Measurements from ENCODE around the gene ZCCHC18. TPM values are rescaled to one million over a fixed set of nuclear protein-coding genes. Genes with fewer than 3 reads are reported as not detected.
"Not testable (repeated sequence)": the region's sequence is repeated elsewhere in the genome, so short reads cannot be mapped to it uniquely, and the experiment has no call there.

Gene ZCCHC18
- total RNA-seq (4.3 TPM), polyA plus RNA-seq (1 to 10 TPM; 1.9 to 4.6 (median 4.2) TPM)

DNA sequence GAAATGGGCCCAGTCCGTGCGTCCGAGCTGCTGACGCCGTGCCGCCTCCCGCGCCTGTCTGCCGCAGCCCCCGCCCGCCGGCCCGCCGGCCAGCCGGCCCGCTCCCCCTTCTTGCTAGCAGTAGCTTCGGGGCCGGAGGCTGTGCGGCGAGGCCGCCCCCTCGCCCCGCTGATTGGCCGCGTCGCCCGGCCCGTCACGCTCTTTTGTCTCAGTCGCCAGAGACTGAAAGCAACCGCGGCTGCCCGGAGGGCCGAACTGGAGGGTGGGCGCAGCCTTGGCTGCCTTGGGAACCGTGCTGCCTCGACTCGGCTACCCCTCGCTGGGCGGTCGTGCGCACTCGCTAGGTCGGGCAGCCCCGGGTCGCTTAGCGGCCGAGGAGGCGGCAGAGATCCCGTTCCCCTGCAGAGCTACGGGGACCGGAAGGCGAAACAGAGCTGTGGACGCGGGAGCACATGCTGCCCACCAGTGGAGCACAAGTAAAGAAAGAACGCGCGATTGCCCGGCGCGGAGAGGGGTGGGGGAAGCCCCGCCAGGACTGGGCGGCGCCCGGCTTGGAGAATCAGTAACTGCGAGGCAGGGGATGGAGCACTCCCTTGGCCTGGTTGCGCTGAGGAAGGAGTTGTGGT, at the start of gene ZCCHC18:
Gene ZCCHC18 (plus strand): TSS at position 198 of the 626 bp plus-strand sequence. CDS start 1,589 bp downstream, outside the sequence.
- Mint-ChIP-seq H3K4me1 (peaks cover 11 to 70% (median 35%) of the 10 kb centered on the region in 4 donors), H3K27ac (peak within 1 kb of the TSS; percentile 80 to 90 (median 82)), H3K4me3 (peak within 1 kb of the TSS; percentile 90 to 95 (median 91)), H3K36me3 (no peaks in the 10 kb centered on the region), H3K27me3 (no peaks in the 10 kb centered on the region), H3K9me3 (no peaks in the 10 kb centered on the region)
- peak; percentile 33 to 49 (median 41) for DNase-seq
- H3K4me1 ChIP-seq (ENCODE audit: control insufficient read depth, insufficient read depth, low read length, poor library complexity, severe bottlenecking) = peaks cover 41% of the 10 kb centered on the region
- no peaks in the 10 kb centered on the region for H3K9me3 ChIP-seq (ENCODE audit: control insufficient read depth in 2 of 2, low read length in 2 of 2)
- peak within 1 kb of the TSS; percentile 78 for H3K27ac ChIP-seq (ENCODE audit: insufficient read depth, low read length, poor library complexity, severe bottlenecking)
- ATAC-seq (ENCODE audit: low read depth in 2 of 2) = peak; percentile 37 to 44
- no peaks in the 10 kb centered on the region for H3K27me3 ChIP-seq (ENCODE audit: control insufficient read depth, insufficient read depth, low read length)
- H3K4me3 ChIP-seq (ENCODE audit: low read depth, low read length) = peak within 1 kb of the TSS; percentile 65
- no peaks in the 10 kb centered on the region for H3K36me3 ChIP-seq (ENCODE audit: control insufficient read depth, insufficient read depth, low read length)

GRCh38 chrX:104062636-104063035, 49.7 kb upstream of the ZCCHC18 start:
- ATAC-seq (ENCODE audit: low read depth in 2 of 2); H3K9me3 Mint-ChIP-seq: not testable (repeated sequence)

DNA sequence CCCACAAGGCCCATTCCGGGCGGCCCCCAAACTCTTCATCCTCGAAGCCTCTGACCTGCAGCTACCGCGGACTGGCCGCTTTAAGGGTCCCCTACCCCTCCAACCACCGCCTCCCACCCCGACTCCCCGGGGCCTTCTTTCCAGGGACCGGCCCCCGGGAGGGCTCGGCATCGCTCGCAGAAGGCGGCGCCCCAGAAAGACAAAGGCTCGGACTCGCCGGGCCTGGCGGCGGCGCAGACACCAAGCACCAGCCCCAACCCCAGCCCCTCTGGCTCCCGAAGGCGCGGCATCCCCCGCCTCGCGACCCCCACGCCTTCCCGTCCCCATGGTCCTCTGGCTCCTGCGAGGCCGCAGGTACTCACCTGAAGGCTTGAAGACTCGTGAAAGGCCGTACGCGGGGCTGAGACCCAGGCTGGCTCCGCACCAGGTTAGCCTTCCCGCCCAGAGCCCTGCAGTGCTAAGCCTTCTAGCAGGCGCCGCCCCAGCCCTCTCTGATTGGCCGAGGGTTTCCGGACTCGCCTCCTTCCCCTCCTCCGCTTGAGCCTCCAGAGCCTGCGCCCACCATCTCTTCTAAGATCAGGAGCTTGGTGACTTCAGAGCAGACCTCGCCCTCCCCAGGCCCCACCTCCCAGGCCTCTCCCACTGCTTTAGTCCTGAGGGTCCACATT, 36.4 kb upstream of the ZCCHC18 start, which contains the start of gene TMSB15C:
Gene TMSB15C (minus strand): TSS at position 459 of the 668 bp plus-strand sequence.
- H3K9me3 ChIP-seq (ENCODE audit: control insufficient read depth in 2 of 2, low read length in 2 of 2); H3K27me3 Mint-ChIP-seq; H3K4me3 ChIP-seq (ENCODE audit: low read depth, low read length); H3K27ac ChIP-seq (ENCODE audit: insufficient read depth, low read length, poor library complexity, severe bottlenecking); H3K36me3 ChIP-seq (ENCODE audit: control insufficient read depth, insufficient read depth, low read length); H3K4me3 Mint-ChIP-seq; H3K36me3 Mint-ChIP-seq; H3K4me1 Mint-ChIP-seq; H3K27me3 ChIP-seq (ENCODE audit: control insufficient read depth, insufficient read depth, low read length); H3K4me1 ChIP-seq (ENCODE audit: control insufficient read depth, insufficient read depth, low read length, poor library complexity, severe bottlenecking); DNase-seq; H3K27ac Mint-ChIP-seq; H3K9me3 Mint-ChIP-seq: not testable (repeated sequence)
- ATAC-seq (ENCODE audit: low read depth in 2 of 2) = peak; percentile 95 to 99

More at GRCh38 chrX:104062636-104063035, 49.7 kb upstream of the ZCCHC18 start:
- H3K27me3 ChIP-seq (ENCODE audit: control insufficient read depth, insufficient read depth, low read length); H3K27me3 Mint-ChIP-seq; H3K4me1 Mint-ChIP-seq; H3K9me3 ChIP-seq (ENCODE audit: control insufficient read depth in 2 of 2, low read length in 2 of 2); H3K27ac Mint-ChIP-seq; H3K4me3 Mint-ChIP-seq; H3K27ac ChIP-seq (ENCODE audit: insufficient read depth, low read length, poor library complexity, severe bottlenecking); DNase-seq; H3K4me1 ChIP-seq (ENCODE audit: control insufficient read depth, insufficient read depth, low read length, poor library complexity, severe bottlenecking); H3K36me3 ChIP-seq (ENCODE audit: control insufficient read depth, insufficient read depth, low read length); H3K4me3 ChIP-seq (ENCODE audit: low read depth, low read length); H3K36me3 Mint-ChIP-seq: not testable (repeated sequence)

DNA sequence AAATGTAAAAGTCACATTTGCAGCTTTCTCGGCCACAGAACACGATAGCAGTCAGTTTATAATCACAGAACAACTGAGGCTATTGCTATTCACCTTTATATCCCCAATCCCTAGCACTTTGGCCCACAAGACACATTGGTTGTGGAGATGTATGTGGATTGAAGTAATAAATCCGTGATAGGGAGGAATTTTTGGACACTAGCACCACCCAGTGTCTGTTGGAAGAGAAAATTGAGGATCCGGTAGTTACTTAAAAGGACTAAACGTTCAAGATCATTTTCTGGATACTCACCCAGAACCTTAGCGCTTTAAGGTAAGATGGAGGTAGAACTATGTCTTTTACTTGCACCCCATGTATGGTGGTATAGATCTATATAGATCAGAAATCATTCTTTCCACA, 34.5 kb upstream of the ZCCHC18 start:
- not testable (repeated sequence) for H3K4me1 Mint-ChIP-seq; H3K4me3 Mint-ChIP-seq; H3K36me3 Mint-ChIP-seq; H3K36me3 ChIP-seq (ENCODE audit: control insufficient read depth, insufficient read depth, low read length); H3K27me3 Mint-ChIP-seq; H3K4me3 ChIP-seq (ENCODE audit: low read depth, low read length); H3K9me3 ChIP-seq (ENCODE audit: control insufficient read depth in 2 of 2, low read length in 2 of 2); H3K27ac ChIP-seq (ENCODE audit: insufficient read depth, low read length, poor library complexity, severe bottlenecking); H3K27ac Mint-ChIP-seq; H3K9me3 Mint-ChIP-seq; H3K4me1 ChIP-seq (ENCODE audit: control insufficient read depth, insufficient read depth, low read length, poor library complexity, severe bottlenecking); ATAC-seq (ENCODE audit: low read depth in 2 of 2); H3K27me3 ChIP-seq (ENCODE audit: control insufficient read depth, insufficient read depth, low read length); DNase-seq

GRCh38 chrX:104084063-104084462, 28.3 kb upstream of the ZCCHC18 start:
- H3K27me3 Mint-ChIP-seq = no peaks in the 10 kb centered on the region
- H3K27ac ChIP-seq (ENCODE audit: insufficient read depth, low read length, poor library complexity, severe bottlenecking) = no peak overlapping the region
- H3K27me3 ChIP-seq (ENCODE audit: control insufficient read depth, insufficient read depth, low read length) = no peaks in the 10 kb centered on the region

DNA sequence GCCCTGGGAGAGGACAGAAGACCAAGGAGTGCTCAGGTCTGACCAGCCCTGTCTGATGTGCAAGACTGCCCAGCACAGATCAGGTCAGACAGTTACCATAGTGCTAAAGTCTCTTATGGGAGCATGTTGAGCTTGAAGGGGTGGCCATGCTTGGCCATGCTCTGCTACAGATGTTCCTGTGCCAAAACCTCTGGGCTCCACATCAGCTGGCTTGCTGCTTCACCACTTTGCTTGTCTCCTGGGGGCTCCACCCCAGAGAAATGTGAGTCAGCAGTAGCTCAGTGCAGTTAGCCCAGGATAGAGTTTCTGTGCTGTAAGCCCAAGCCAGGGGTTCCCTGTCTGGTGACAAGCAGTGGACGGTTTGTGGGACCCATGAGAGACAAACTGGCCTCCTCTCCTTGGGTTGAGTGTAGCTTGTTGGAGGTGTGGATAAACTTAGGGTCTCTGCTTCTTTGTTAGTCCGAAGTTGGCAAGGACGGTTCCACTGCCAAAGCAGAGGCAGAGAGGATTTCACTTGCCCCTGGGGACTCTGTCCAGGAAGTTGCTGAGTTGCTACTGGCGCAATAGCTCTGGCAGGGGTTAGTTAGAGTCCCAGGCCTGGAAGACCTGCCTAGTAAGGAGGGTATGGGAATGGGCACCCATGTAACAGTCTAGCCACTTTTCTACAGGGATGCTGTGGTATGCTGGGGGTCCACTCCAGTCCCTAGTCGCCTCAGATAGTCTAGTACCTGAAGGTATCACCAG, 27.6 kb upstream of the ZCCHC18 start:
- no peak overlapping the region for H3K4me3 ChIP-seq (ENCODE audit: low read depth, low read length)
- Mint-ChIP-seq H3K9me3 (peaks cover 0 to 1% (median 0%) of the 10 kb centered on the region in 7 donors), H3K27me3 (no peaks in the 10 kb centered on the region), H3K27ac (no peak overlapping the region), H3K4me1 (no peaks in the 10 kb centered on the region), H3K4me3 (no peak overlapping the region), H3K36me3 (no peaks in the 10 kb centered on the region)
- no peaks in the 10 kb centered on the region for H3K4me1 ChIP-seq (ENCODE audit: control insufficient read depth, insufficient read depth, low read length, poor library complexity, severe bottlenecking)
- no peak for ATAC-seq (ENCODE audit: low read depth in 2 of 2)
- no peaks in the 10 kb centered on the region for H3K27me3 ChIP-seq (ENCODE audit: control insufficient read depth, insufficient read depth, low read length)
- no peaks in the 10 kb centered on the region for H3K36me3 ChIP-seq (ENCODE audit: control insufficient read depth, insufficient read depth, low read length)
- no peak overlapping the region for H3K27ac ChIP-seq (ENCODE audit: insufficient read depth, low read length, poor library complexity, severe bottlenecking)
- DNase-seq = no peak
- no peaks in the 10 kb centered on the region for H3K9me3 ChIP-seq (ENCODE audit: control insufficient read depth in 2 of 2, low read length in 2 of 2)

More at GRCh38 chrX:104084063-104084462, 28.3 kb upstream of the ZCCHC18 start:
- no peak for DNase-seq
- no peaks in the 10 kb centered on the region for H3K36me3 ChIP-seq (ENCODE audit: control insufficient read depth, insufficient read depth, low read length)
- no peak overlapping the region for H3K4me3 Mint-ChIP-seq
- H3K4me1 ChIP-seq (ENCODE audit: control insufficient read depth, insufficient read depth, low read length, poor library complexity, severe bottlenecking) = no peaks in the 10 kb centered on the region
- no peak overlapping the region for H3K27ac Mint-ChIP-seq
- ATAC-seq (ENCODE audit: low read depth in 2 of 2) = no peak
- H3K4me1 Mint-ChIP-seq = no peaks in the 10 kb centered on the region
- H3K9me3 ChIP-seq (ENCODE audit: control insufficient read depth in 2 of 2, low read length in 2 of 2) = no peaks in the 10 kb centered on the region
- H3K9me3 Mint-ChIP-seq = peaks cover 0 to 1% (median 0%) of the 10 kb centered on the region in 7 donors
- H3K36me3 Mint-ChIP-seq = no peaks in the 10 kb centered on the region
- H3K4me3 ChIP-seq (ENCODE audit: low read depth, low read length) = no peak overlapping the region

DNA sequence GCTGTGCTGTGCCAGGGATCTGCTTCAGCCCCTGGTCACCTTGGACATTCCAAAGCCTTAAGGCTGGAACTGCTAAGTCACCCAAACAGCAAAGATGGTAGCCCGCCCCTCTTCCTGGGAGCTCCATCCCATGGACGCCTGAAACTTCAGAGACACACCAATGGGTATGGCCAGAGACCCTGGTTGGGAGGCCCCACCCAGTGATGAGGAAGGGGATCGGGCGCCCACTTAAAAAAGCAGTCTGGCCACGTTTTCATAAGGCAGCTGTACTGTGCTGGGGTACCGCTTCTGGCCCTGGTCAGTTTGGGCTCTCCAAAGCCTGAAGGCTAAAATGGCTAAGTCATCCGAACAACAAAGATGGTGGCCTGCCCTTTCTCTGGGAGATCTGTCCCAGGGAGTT, 26.8 kb upstream of the ZCCHC18 start:
- ATAC-seq (ENCODE audit: low read depth in 2 of 2) (no peak), DNase-seq (no peak)
- Mint-ChIP-seq H3K9me3 (peaks cover 0 to 1% (median 0%) of the 10 kb centered on the region in 7 donors), H3K4me3 (no peak overlapping the region), H3K27me3 (no peaks in the 10 kb centered on the region), H3K4me1 (no peaks in the 10 kb centered on the region), H3K36me3 (no peaks in the 10 kb centered on the region), H3K27ac (no peak overlapping the region)
- no peak overlapping the region for H3K4me3 ChIP-seq (ENCODE audit: low read depth, low read length)
- H3K4me1 ChIP-seq (ENCODE audit: control insufficient read depth, insufficient read depth, low read length, poor library complexity, severe bottlenecking) = no peaks in the 10 kb centered on the region
- H3K9me3 ChIP-seq (ENCODE audit: control insufficient read depth in 2 of 2, low read length in 2 of 2) = no peaks in the 10 kb centered on the region
- H3K27ac ChIP-seq (ENCODE audit: insufficient read depth, low read length, poor library complexity, severe bottlenecking) = no peak overlapping the region
- H3K27me3 ChIP-seq (ENCODE audit: control insufficient read depth, insufficient read depth, low read length) = no peaks in the 10 kb centered on the region
- H3K36me3 ChIP-seq (ENCODE audit: control insufficient read depth, insufficient read depth, low read length) = no peaks in the 10 kb centered on the region

All from CD4-positive, CD25-positive, alpha-beta regulatory T cell (primary cell).